WTC11 (cell line): ENCODE data around the gene HSPG2. TPM values are rescaled to one million over a fixed set of nuclear protein-coding genes. Genes with fewer than 3 reads are reported as not detected.
"Not testable (repeated sequence)": the region's sequence is repeated elsewhere in the genome, so short reads cannot be mapped to it uniquely, and the experiment has no call there.

Source experiments
- ATAC-seq: fragments of 200-7000 bp; cut with Tn5 transposase; 2 replicates; pipeline ENCODE4 v1.10.0; 2021; ENCODE audit warnings: mild to moderate bottlenecking, moderate library complexity
- CTCF ChIA-PET: fragments of 300-600 bp; sonication (Branson Sonifier 250); formaldehyde crosslinking; loops from one replicate; lab custom pipeline; 2021; ENCODE audit warnings: antibody characterized with exemption; lab: Charles Lee
- POLR2A ChIA-PET: fragments of 350-600 bp; sonication (Branson Sonifier 250); formaldehyde crosslinking; loops from one replicate; lab custom pipeline; 2021; ENCODE audit warnings: antibody characterized with exemption; lab: Charles Lee
- DNase-seq: peaks from one replicate; pipeline ENCODE4 v3.0.0; 2021; ENCODE audit warnings: low spot score
- H3K27ac Mint-ChIP-seq: 2 replicates; pipeline ENCODE4 v1.8.0; 2021; ENCODE audit warnings: mixed read lengths
- H3K27me3 Mint-ChIP-seq: 2 replicates; pipeline ENCODE4 v1.8.0; 2021; ENCODE audit warnings: low read depth, mild to moderate bottlenecking, moderate library complexity, mixed read lengths
- H3K36me3 Mint-ChIP-seq: 2 replicates; pipeline ENCODE4 v1.8.0; 2021; ENCODE audit warnings: mixed read lengths
- H3K4me1 Mint-ChIP-seq: 2 replicates; pipeline ENCODE4 v1.8.0; 2022; ENCODE audit warnings: mixed read lengths
- H3K4me3 Mint-ChIP-seq: 2 replicates; pipeline ENCODE4 v1.8.0; 2021; ENCODE audit warnings: mild to moderate bottlenecking, moderate library complexity, mixed read lengths
- H3K9me3 Mint-ChIP-seq: 2 replicates; pipeline ENCODE4 v1.8.0; 2021; ENCODE audit warnings: mixed read lengths
- ARID4B ChIP-seq: sonication (generic); formaldehyde crosslinking; IDR thresholded peaks from 2 replicates; pipeline ENCODE4 v1.8.0; 2023; ENCODE audit warnings: missing genetic modification reagents, mild to moderate bottlenecking, borderline replicate concordance
- CREB1 ChIP-seq: sonication (generic); formaldehyde crosslinking; IDR thresholded peaks from 2 replicates; pipeline ENCODE4 v1.8.0; 2023; ENCODE audit warnings: mild to moderate bottlenecking, missing genetic modification reagents
- ELF4 ChIP-seq: sonication (generic); formaldehyde crosslinking; IDR thresholded peaks from 2 replicates; pipeline ENCODE4 v1.8.1; 2022; ENCODE audit warnings: low read depth, mild to moderate bottlenecking, moderate library complexity, missing genetic modification reagents
- FOXK1 ChIP-seq: sonication (generic); formaldehyde crosslinking; IDR thresholded peaks from 2 replicates; pipeline ENCODE4 v1.8.0; 2022; ENCODE audit warnings: mild to moderate bottlenecking, moderate library complexity, missing genetic modification reagents
- FOXP1 ChIP-seq: sonication (generic); formaldehyde crosslinking; IDR thresholded peaks from 2 replicates; pipeline ENCODE4 v1.8.0; 2022; ENCODE audit warnings: missing genetic modification reagents, mild to moderate bottlenecking, moderate library complexity, borderline replicate concordance
- IRF2 ChIP-seq: sonication (generic); formaldehyde crosslinking; IDR thresholded peaks from 2 replicates; pipeline ENCODE4 v1.8.0; 2022; ENCODE audit warnings: low read depth, missing genetic modification reagents, borderline replicate concordance
- MXD4 ChIP-seq: fragments of 250-450 bp; sonication (Bioruptor Pico); IDR thresholded peaks from 2 replicates; pipeline ENCODE4 v1.8.0; 2021; ENCODE audit warnings: mild to moderate bottlenecking, moderate library complexity, borderline replicate concordance
- MYBL2 ChIP-seq: sonication (generic); formaldehyde crosslinking; IDR thresholded peaks from 2 replicates; pipeline ENCODE4 v1.8.1; 2023; ENCODE audit warnings: mild to moderate bottlenecking, moderate library complexity, missing genetic modification reagents
- NFATC4 ChIP-seq: fragments of 250-450 bp; sonication (Bioruptor Pico); IDR thresholded peaks from 2 replicates; pipeline ENCODE4 v1.9.0; 2021; ENCODE audit warnings: mild to moderate bottlenecking
- NFYB ChIP-seq: sonication (generic); formaldehyde crosslinking; conservative IDR thresholded peaks from 2 replicates; pipeline ENCODE4 v1.8.0; 2022; ENCODE audit warnings: low read depth, missing genetic modification reagents
- SMAD4 ChIP-seq: sonication (generic); formaldehyde crosslinking; IDR thresholded peaks from 2 replicates; pipeline ENCODE4 v1.8.0; 2022; ENCODE audit warnings: mild to moderate bottlenecking, missing genetic modification reagents
- ZBTB43 ChIP-seq: sonication (generic); formaldehyde crosslinking; IDR thresholded peaks from 2 replicates; pipeline ENCODE4 v1.8.1; 2023; ENCODE audit warnings: mild to moderate bottlenecking, missing genetic modification reagents
- ZNF138 ChIP-seq: sonication (generic); formaldehyde crosslinking; conservative IDR thresholded peaks from 2 replicates; pipeline ENCODE4 v1.8.1; 2022; ENCODE audit warnings: mild to moderate bottlenecking, moderate library complexity, missing genetic modification reagents
- ZNF219 ChIP-seq: sonication (generic); formaldehyde crosslinking; IDR thresholded peaks from 2 replicates; pipeline ENCODE4 v1.8.0; 2023; ENCODE audit warnings: missing genetic modification reagents, mild to moderate bottlenecking, borderline replicate concordance
- ZNF263 ChIP-seq: sonication (generic); formaldehyde crosslinking; IDR thresholded peaks from 2 replicates; pipeline ENCODE4 v1.8.1; 2022; ENCODE audit warnings: low read depth, mild to moderate bottlenecking, moderate library complexity, missing genetic modification reagents
- ZNF532 ChIP-seq: fragments of 250-450 bp; sonication (Bioruptor Pico); IDR thresholded peaks from 2 replicates; pipeline ENCODE4 v1.9.0; 2021; ENCODE audit warnings: mild to moderate bottlenecking, borderline replicate concordance
- total RNA-seq: library from RNA; stranded (reverse); gene quantifications from 3 replicates; pipeline ENCODE4 v1.2.3, GENCODE V29; 2021

The HSPG2 gene
- total RNA-seq, 1 experiment from 2014 or later, result 120 TPM

GRCh38 chr1:21827141-21827679 is 109.9 kb downstream of the HSPG2 start:
- Mint-ChIP-seq H3K36me3 (peaks cover 28% of the 10 kb centered on the region), H3K4me1 (no peaks in the 10 kb centered on the region), H3K4me3 (no peak overlapping the region), H3K9me3 (no peaks in the 10 kb centered on the region), H3K27me3 (no peaks in the 10 kb centered on the region), H3K27ac (no peak overlapping the region)
- CTCF ChIA-PET, result no interaction called here
- POLR2A ChIA-PET, result no interaction called here
- DNase-seq (no peak), ATAC-seq (no peak)
- no peak for TF ChIP-seq MXD4 (CRISPR knock-in tag)
- no peak for TF ChIP-seq SMAD4 (CRISPR knock-in tag)
- no peak for TF ChIP-seq ZNF138 (CRISPR knock-in tag)
- no peak for TF ChIP-seq ARID4B (CRISPR knock-in tag)

GRCh38 chr1:21826694-21827093 is 110.4 kb downstream of the HSPG2 start:
- H3K27me3 Mint-ChIP-seq, H3K4me3 Mint-ChIP-seq, H3K4me1 Mint-ChIP-seq, CTCF ChIA-PET, DNase-seq, H3K9me3 Mint-ChIP-seq, H3K27ac Mint-ChIP-seq, POLR2A ChIA-PET, ATAC-seq: not testable (repeated sequence)
- peaks cover 23% of the 10 kb centered on the region for H3K36me3 Mint-ChIP-seq

GRCh38 chr1:21825393-21825792 is 111.7 kb downstream of the HSPG2 start:
- ChIA-PET CTCF (no interaction called here), POLR2A (no interaction called here)
- Mint-ChIP-seq H3K27me3 (no peaks in the 10 kb centered on the region), H3K27ac (no peak overlapping the region), H3K9me3 (no peaks in the 10 kb centered on the region), H3K4me1 (no peaks in the 10 kb centered on the region; the same call in 1 of the 2 replicates), H3K36me3 (peaks cover 23% of the 10 kb centered on the region), H3K4me3 (no peak overlapping the region)
- TF ChIP-seq ZNF532 (CRISPR knock-in tag) (no peak), ZBTB43 (CRISPR knock-in tag) (no peak), FOXK1 (CRISPR knock-in tag) (no peak), FOXP1 (CRISPR knock-in tag) (no peak), ZNF219 (CRISPR knock-in tag) (no peak), MYBL2 (CRISPR knock-in tag) (no peak), NFYB (no peak), CREB1 (no peak), ZNF263 (CRISPR knock-in tag) (no peak), IRF2 (CRISPR knock-in tag) (no peak), ELF4 (CRISPR knock-in tag) (no peak), NFATC4 (CRISPR knock-in tag) (no peak)
- no peak for ATAC-seq
- DNase-seq, result no peak
